ENCODE results near the gene CHCHD6. TPM values are rescaled to one million over a fixed set of nuclear protein-coding genes. Genes with fewer than 3 reads are reported as not detected.

Gene CHCHD6
- total and polyA plus RNA-seq, 2 of the 4 experiments (the other 2 are of a cell fraction), result 18.8 to 28.9 TPM

DNA sequence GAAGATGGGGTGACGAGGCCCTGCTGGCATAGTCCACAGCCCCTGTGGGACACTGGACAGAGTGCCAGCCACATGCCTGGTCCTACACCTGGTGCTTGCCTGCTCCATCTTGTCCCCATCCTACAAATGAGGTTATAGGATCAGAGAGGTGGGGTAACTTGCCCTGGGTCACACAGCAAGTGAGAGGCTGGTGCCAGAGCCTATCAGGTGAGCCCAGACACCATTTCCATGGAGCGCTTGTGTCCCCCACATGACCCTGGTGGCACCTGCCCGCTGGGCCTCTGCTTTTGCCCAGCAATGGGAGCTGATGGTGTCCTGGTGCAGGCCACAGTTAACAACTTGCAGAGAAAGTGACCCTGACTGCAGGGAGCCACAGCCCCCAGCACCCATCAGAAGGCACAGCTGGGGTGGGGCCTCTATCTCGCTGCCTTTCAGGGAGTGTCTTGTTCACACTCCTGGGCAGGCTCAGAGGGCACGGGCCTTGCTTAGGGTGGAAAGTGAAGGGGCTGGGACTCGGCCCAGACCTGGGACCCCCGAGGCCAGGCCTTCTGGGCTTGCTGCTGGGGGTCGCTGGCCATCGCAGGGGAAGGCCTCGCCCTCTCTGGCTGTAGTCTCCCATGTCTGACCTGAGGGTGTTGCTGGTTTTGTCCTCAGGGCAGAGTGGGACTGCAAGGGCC, 286.1 kb downstream of the CHCHD6 start:
- no TSS peak for BruUV-seq (replicated peaks)
- no peak overlapping the region for H3K14ac ChIP-seq (replicated peaks; ENCODE audit: low read depth, low read length)
- no peak overlapping the region for H2BK120ac ChIP-seq (ENCODE audit: low read depth, low read length)
- H4K91ac ChIP-seq (ENCODE audit: insufficient read depth, low read depth, low read length), result no peak overlapping the region
- no peak for ATAC-seq (ENCODE audit: low read depth)
- WGBS, 2 experiments (ENCODE audit: extremely low coverage in 2 of 2, insufficient read length in 1 of 2), result 100% methylated on average over 4 of the region's 10 CpGs; no CpG with 5 or more reads in 1 of the 2 experiments
- intact Hi-C loops (cut with micrococcal nuclease), result no loop called here
- H2BK5ac ChIP-seq (ENCODE audit: low read depth, low read length, poor library complexity, severe bottlenecking), result no peak overlapping the region
- CTCF ChIA-PET, result no interaction called here
- peaks cover 39% of the 10 kb centered on the region for H3K36me3 ChIP-seq (ENCODE audit: control insufficient read depth, insufficient read depth, low read length)
- H3K9me1 ChIP-seq (ENCODE audit: insufficient read depth, low read length), result peaks cover 11% of the 10 kb centered on the region; the same call in 1 of the 2 replicates
- POLR2A ChIA-PET (ENCODE audit: unreplicated experiment), result no interaction called here
- H2AK9ac ChIP-seq (replicated peaks; ENCODE audit: low read depth, low read length, poor library complexity), result no peak overlapping the region
- in situ Hi-C loops (cut with MboI; ENCODE audit: low sequenced_read_pairs), result no loop called here
- peaks cover 7% of the 10 kb centered on the region; the same call in 1 of the 2 replicates for H3K4me1 ChIP-seq (ENCODE audit: control insufficient read depth, insufficient read depth, low read length)
- no peak overlapping the region for H2AK5ac ChIP-seq (ENCODE audit: low read depth, low read length)
- H3K23ac ChIP-seq (ENCODE audit: low read depth, low read length), result no peak overlapping the region
- peaks cover 98% of the 10 kb centered on the region for H4K20me1 ChIP-seq (ENCODE audit: insufficient read depth, low read length)
- no peak overlapping the region for H3K4me2 ChIP-seq (ENCODE audit: low read depth, low read length)
- H4K5ac ChIP-seq (ENCODE audit: low read depth, low read length), result no peak overlapping the region
- dilution Hi-C loops (cut with HindIII; ENCODE audit: low sequenced_read_pairs, unreplicated experiment), result no loop called here
- TF ChIP-seq CHD1 (IDR thresholded peaks at IDR 0.05; ENCODE audit: low read depth, low read length), result no peak
- TF ChIP-seq, protein P1, sequence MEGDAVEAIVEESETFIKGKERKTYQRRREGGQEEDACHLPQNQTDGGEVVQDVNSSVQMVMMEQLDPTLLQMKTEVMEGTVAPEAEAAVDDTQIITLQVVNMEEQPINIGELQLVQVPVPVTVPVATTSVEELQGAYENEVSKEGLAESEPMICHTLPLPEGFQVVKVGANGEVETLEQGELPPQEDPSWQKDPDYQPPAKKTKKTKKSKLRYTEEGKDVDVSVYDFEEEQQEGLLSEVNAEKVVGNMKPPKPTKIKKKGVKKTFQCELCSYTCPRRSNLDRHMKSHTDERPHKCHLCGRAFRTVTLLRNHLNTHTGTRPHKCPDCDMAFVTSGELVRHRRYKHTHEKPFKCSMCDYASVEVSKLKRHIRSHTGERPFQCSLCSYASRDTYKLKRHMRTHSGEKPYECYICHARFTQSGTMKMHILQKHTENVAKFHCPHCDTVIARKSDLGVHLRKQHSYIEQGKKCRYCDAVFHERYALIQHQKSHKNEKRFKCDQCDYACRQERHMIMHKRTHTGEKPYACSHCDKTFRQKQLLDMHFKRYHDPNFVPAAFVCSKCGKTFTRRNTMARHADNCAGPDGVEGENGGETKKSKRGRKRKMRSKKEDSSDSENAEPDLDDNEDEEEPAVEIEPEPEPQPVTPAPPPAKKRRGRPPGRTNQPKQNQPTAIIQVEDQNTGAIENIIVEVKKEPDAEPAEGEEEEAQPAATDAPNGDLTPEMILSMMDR (conservative IDR thresholded peaks at IDR 0.05; ENCODE audit: low read depth, low read length), result no peak
- TF ChIP-seq, protein P2, sequence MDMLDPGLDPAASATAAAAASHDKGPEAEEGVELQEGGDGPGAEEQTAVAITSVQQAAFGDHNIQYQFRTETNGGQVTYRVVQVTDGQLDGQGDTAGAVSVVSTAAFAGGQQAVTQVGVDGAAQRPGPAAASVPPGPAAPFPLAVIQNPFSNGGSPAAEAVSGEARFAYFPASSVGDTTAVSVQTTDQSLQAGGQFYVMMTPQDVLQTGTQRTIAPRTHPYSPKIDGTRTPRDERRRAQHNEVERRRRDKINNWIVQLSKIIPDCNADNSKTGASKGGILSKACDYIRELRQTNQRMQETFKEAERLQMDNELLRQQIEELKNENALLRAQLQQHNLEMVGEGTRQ (IDR thresholded peaks at IDR 0.05; ENCODE audit: low read depth, low read length), result no peak
- TF ChIP-seq POLR2A (IDR thresholded peaks at IDR 0.05; ENCODE audit: low read depth, low read length), result no peak
- TF ChIP-seq MXI1 (IDR thresholded peaks at IDR 0.05; ENCODE audit: borderline replicate concordance, low read depth, low read length), result no peak
- no peak for TF ChIP-seq RAD21 (IDR thresholded peaks at IDR 0.05; ENCODE audit: low read length)
- no peak for TF ChIP-seq MAZ (IDR thresholded peaks at IDR 0.05; ENCODE audit: borderline replicate concordance, low read depth, low read length)
- no peak for TF ChIP-seq NFE2L2 (IDR thresholded peaks at IDR 0.05; ENCODE audit: low read depth, low read length)
- TF ChIP-seq, protein P3, sequence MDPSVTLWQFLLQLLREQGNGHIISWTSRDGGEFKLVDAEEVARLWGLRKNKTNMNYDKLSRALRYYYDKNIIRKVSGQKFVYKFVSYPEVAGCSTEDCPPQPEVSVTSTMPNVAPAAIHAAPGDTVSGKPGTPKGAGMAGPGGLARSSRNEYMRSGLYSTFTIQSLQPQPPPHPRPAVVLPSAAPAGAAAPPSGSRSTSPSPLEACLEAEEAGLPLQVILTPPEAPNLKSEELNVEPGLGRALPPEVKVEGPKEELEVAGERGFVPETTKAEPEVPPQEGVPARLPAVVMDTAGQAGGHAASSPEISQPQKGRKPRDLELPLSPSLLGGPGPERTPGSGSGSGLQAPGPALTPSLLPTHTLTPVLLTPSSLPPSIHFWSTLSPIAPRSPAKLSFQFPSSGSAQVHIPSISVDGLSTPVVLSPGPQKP (IDR thresholded peaks at IDR 0.05; ENCODE audit: borderline replicate concordance, low read depth, low read length), result no peak
- no peak for TF ChIP-seq BHLHE40 (IDR thresholded peaks at IDR 0.05; ENCODE audit: low read depth, low read length)
- TF ChIP-seq SMC3 (IDR thresholded peaks at IDR 0.05; ENCODE audit: low read depth, low read length), result no peak
- no peak for TF ChIP-seq RCOR1 (IDR thresholded peaks at IDR 0.05; ENCODE audit: insufficient replicate concordance, low read length)
- TF ChIP-seq MAFK (IDR thresholded peaks at IDR 0.05; ENCODE audit: low read depth, low read length), result no peak
- no peak for TF ChIP-seq CEBPB (IDR thresholded peaks at IDR 0.05; ENCODE audit: low read depth, low read length)
- TF ChIP-seq FOS (IDR thresholded peaks at IDR 0.05; ENCODE audit: low read depth, low read length), result no peak
- TF ChIP-seq RFX5 (IDR thresholded peaks at IDR 0.05; ENCODE audit: low read depth, low read length), result no peak
- DNase-seq, result no peak
- H3K79me1 ChIP-seq (ENCODE audit: low read depth in 1 of 2, low read length in 2 of 2), result peaks cover 28 to 88% of the 10 kb centered on the region in 2 experiments; a peak in 3 of 4 replicates
- no peak overlapping the region for H3K18ac ChIP-seq (ENCODE audit: low read depth, low read length)
- H4K8ac ChIP-seq (ENCODE audit: low read depth in 2 of 2, low read length in 2 of 2), result no peak overlapping the region
- H3K27me3 ChIP-seq (ENCODE audit: control insufficient read depth, insufficient read depth, low read length), result no peaks in the 10 kb centered on the region
- no peak overlapping the region for H3K9ac ChIP-seq (ENCODE audit: low read depth, low read length)
- H3K4me3 ChIP-seq (ENCODE audit: insufficient read depth, low read depth, low read length), result no peak overlapping the region
- no peak overlapping the region for H2AFZ ChIP-seq (replicated peaks; ENCODE audit: low read length, poor library complexity)
- H3K27ac ChIP-seq (ENCODE audit: insufficient read depth, low read length), result no peak overlapping the region
- H3K4ac ChIP-seq (ENCODE audit: low read depth, low read length), result no peak overlapping the region
- H2BK15ac ChIP-seq (ENCODE audit: low read depth, low read length), result no peak overlapping the region
- H3K56ac ChIP-seq (ENCODE audit: extremely low read depth, insufficient read depth, low read length), result no peak overlapping the region
- no peaks in the 10 kb centered on the region for H3K9me3 ChIP-seq (ENCODE audit: control insufficient read depth, insufficient read depth, low read length)
- no peak overlapping the region for H2BK20ac ChIP-seq (ENCODE audit: low read depth, low read length)

Measured in IMR-90 (cell line).